Measurements from ENCODE around the gene MED14. TPM values are rescaled to one million over a fixed set of nuclear protein-coding genes. Genes with fewer than 3 reads are reported as not detected.

Gene MED14
- total and polyA plus RNA-seq, 2 of the 4 experiments (the other 2 are of a cell fraction): 17.6 to 25.9 TPM

DNA sequence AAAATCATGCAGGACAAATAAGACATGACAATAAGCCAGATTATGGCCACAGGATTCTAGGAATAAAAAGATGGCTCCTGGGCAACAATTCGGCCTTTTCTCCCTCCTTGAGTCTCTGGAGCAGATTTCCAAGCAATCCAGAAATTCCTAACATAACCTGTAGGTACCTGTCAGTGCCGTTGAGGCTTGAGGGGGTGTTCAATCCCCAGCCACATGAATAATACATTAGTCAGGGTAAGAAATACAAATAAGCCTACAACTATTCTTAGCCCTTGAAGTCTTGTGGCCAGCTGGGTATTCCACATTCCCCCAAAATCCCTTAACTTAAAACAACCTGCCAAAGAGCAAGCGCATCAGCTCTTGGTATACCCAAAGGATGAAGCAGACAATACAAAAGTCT lies 97.7 kb downstream of the MED14 start:
- Histone ChIP-seq H3K9me1 (ENCODE audit: insufficient read depth, low read length) (peaks cover 9% of the 10 kb centered on the region; the same call in 1 of the 2 replicates), H2BK20ac (ENCODE audit: low read depth, low read length) (no peak overlapping the region), H2AK5ac (ENCODE audit: low read depth, low read length) (no peak overlapping the region), H3K4me2 (ENCODE audit: low read depth, low read length) (no peak overlapping the region), H4K20me1 (ENCODE audit: insufficient read depth, low read length) (peaks cover 26% of the 10 kb centered on the region; the same call in 1 of the 2 replicates), H3K14ac (replicated peaks; ENCODE audit: low read depth, low read length) (no peak overlapping the region), H3K27me3 (ENCODE audit: control insufficient read depth, insufficient read depth, low read length) (peaks cover 6% of the 10 kb centered on the region; the same call in 1 of the 2 replicates), H2AFZ (replicated peaks; ENCODE audit: low read length, poor library complexity) (no peak overlapping the region), H2AK9ac (replicated peaks; ENCODE audit: low read depth, low read length, poor library complexity) (no peak overlapping the region), H4K5ac (ENCODE audit: low read depth, low read length) (no peak overlapping the region), H2BK120ac (ENCODE audit: low read depth, low read length) (no peak overlapping the region), H3K23ac (ENCODE audit: low read depth, low read length) (no peak overlapping the region), H3K27ac (ENCODE audit: insufficient read depth, low read length) (no peak overlapping the region), H3K9ac (ENCODE audit: low read depth, low read length) (no peak overlapping the region), H4K91ac (ENCODE audit: insufficient read depth, low read depth, low read length) (no peak overlapping the region), H2BK5ac (ENCODE audit: low read depth, low read length, poor library complexity, severe bottlenecking) (no peak overlapping the region), H3K9me3 (ENCODE audit: control insufficient read depth, insufficient read depth, low read length) (no peaks in the 10 kb centered on the region), H3K4me1 (ENCODE audit: control insufficient read depth, insufficient read depth, low read length) (no peaks in the 10 kb centered on the region; the same call in 1 of the 2 replicates), H4K8ac (ENCODE audit: low read depth in 2 of 2, low read length in 2 of 2) (no peak overlapping the region), H2BK15ac (ENCODE audit: low read depth, low read length) (no peak overlapping the region), H3K36me3 (ENCODE audit: control insufficient read depth, insufficient read depth, low read length) (peaks cover 33% of the 10 kb centered on the region), H3K4me3 (ENCODE audit: insufficient read depth, low read depth, low read length) (no peak overlapping the region), H3K79me1 (ENCODE audit: low read depth in 1 of 2, low read length in 2 of 2) (peaks cover 16 to 37% of the 10 kb centered on the region in 2 experiments), H3K4ac (ENCODE audit: low read depth, low read length) (no peak overlapping the region), H3K56ac (ENCODE audit: extremely low read depth, insufficient read depth, low read length) (no peak overlapping the region), H3K18ac (ENCODE audit: low read depth, low read length) (no peak overlapping the region)
- intact Hi-C loops (cut with micrococcal nuclease) (no loop called here), in situ Hi-C loops (cut with MboI; ENCODE audit: low sequenced_read_pairs) (no loop called here), dilution Hi-C loops (cut with HindIII; ENCODE audit: low sequenced_read_pairs, unreplicated experiment) (no loop called here)
- ChIA-PET POLR2A (ENCODE audit: unreplicated experiment) (no interaction called here), CTCF (interaction anchor here (0.6 to 0.8 kb wide), 3 partner anchors 10 to 506 kb away, joined by 3 to 4 read pairs (median 3); partner anchors contain the start of gene CXorf38)
- WGBS, 2 experiments (ENCODE audit: extremely low coverage in 2 of 2, insufficient read length in 1 of 2): no CpG with 5 or more reads among the region's 3 CpGs
- DNase-seq (peak; percentile 44), ATAC-seq (ENCODE audit: low read depth) (no peak)
- TF ChIP-seq NFE2L2 (IDR thresholded peaks at IDR 0.05; ENCODE audit: low read depth, low read length) (no peak), BHLHE40 (IDR thresholded peaks at IDR 0.05; ENCODE audit: low read depth, low read length) (no peak), RFX5 (IDR thresholded peaks at IDR 0.05; ENCODE audit: low read depth, low read length) (no peak), SMC3 (IDR thresholded peaks at IDR 0.05; ENCODE audit: low read depth, low read length) (no peak), RAD21 (IDR thresholded peaks at IDR 0.05; ENCODE audit: low read length) (no peak), MXI1 (IDR thresholded peaks at IDR 0.05; ENCODE audit: borderline replicate concordance, low read depth, low read length) (no peak), CHD1 (IDR thresholded peaks at IDR 0.05; ENCODE audit: low read depth, low read length) (no peak), ELK1 (IDR thresholded peaks at IDR 0.05; ENCODE audit: borderline replicate concordance, low read depth, low read length) (no peak), MAFK (IDR thresholded peaks at IDR 0.05; ENCODE audit: low read depth, low read length) (no peak), POLR2A (IDR thresholded peaks at IDR 0.05; ENCODE audit: low read depth, low read length) (no peak)
- TF ChIP-seq, protein P1, sequence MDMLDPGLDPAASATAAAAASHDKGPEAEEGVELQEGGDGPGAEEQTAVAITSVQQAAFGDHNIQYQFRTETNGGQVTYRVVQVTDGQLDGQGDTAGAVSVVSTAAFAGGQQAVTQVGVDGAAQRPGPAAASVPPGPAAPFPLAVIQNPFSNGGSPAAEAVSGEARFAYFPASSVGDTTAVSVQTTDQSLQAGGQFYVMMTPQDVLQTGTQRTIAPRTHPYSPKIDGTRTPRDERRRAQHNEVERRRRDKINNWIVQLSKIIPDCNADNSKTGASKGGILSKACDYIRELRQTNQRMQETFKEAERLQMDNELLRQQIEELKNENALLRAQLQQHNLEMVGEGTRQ (IDR thresholded peaks at IDR 0.05; ENCODE audit: low read depth, low read length): no peak
- no TSS peak for BruUV-seq (replicated peaks)

Measured in IMR-90 (cell line).